ENCODE results near the gene ZNF831.

DNA sequence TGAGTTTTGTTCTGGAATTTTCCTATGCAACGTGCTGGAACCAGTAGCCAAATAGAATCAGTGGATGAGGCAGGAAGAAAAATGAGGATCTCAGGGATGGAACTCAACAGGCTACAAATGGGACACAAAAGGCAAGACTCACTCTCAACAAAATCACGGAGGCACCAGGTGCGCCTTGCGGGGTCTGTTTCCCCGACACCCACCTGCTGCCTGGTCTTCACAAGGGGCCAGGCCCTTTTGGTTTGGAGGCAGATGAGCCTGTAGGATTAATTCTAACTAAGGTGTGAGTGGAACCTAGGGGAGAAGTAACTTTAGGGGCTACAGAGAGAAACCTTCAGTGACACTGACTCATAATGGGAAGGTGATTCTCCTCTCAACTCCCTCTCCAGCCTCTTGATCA, 56.5 kb downstream of the ZNF831 start:
- TF ChIP-seq, protein P1, sequence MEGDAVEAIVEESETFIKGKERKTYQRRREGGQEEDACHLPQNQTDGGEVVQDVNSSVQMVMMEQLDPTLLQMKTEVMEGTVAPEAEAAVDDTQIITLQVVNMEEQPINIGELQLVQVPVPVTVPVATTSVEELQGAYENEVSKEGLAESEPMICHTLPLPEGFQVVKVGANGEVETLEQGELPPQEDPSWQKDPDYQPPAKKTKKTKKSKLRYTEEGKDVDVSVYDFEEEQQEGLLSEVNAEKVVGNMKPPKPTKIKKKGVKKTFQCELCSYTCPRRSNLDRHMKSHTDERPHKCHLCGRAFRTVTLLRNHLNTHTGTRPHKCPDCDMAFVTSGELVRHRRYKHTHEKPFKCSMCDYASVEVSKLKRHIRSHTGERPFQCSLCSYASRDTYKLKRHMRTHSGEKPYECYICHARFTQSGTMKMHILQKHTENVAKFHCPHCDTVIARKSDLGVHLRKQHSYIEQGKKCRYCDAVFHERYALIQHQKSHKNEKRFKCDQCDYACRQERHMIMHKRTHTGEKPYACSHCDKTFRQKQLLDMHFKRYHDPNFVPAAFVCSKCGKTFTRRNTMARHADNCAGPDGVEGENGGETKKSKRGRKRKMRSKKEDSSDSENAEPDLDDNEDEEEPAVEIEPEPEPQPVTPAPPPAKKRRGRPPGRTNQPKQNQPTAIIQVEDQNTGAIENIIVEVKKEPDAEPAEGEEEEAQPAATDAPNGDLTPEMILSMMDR (IDR thresholded peaks at IDR 0.05), result no peak
- no peak for TF ChIP-seq POLR2A (IDR thresholded peaks at IDR 0.05)
- TF ChIP-seq EP300 (IDR thresholded peaks at IDR 0.05), result no peak

Data from ovary (tissue), 3 donors.